Spleen (tissue), 7 donors: Measurements from ENCODE around the gene CACNA2D4.

ENCODE experiments used
- POLR2A ChIP-seq, 3 donors: fragments of 450-650 bp; IDR thresholded peaks; one replicate each; pipeline ENCODE4 v1.5.1; 2017; ENCODE audit warnings: antibody characterized with exemption in 3 of 3, mild to moderate bottlenecking in 1 of 3
- POLR2AphosphoS5 ChIP-seq, 3 donors: sonication (generic); formaldehyde crosslinking; IDR thresholded peaks; one replicate each; pipeline ENCODE4 v1.5.1; 2017; ENCODE audit warnings: antibody characterized with exemption in 3 of 3
- TF ChIP-seq, protein P1 (sequence below), 11 experiments: fragments of 200-600 bp in 7 of 11; fragments of 450-650 bp in 4 of 11; sonication (generic) in 4 of 11; IDR thresholded peaks in 8 of 11; conservative IDR thresholded peaks in 3 of 11; 1 replicate in 7 of 11; 2 replicates in 4 of 11; pipeline versions ENCODE4 v1.4.0 to v1.8.0; 2016 to 2021; ENCODE audit warnings: antibody characterized with exemption in 11 of 11, inconsistent platforms in 4 of 11, mild to moderate bottlenecking in 1 of 11
- donor health status: DM: no; HTN: no; CAD: no; lungs with moderate emphysema.
- donor health status: DM: no; HTN: no; CAD: no.
- donor health status: DM: no; HTN: no; CAD: no.

- TF ChIP-seq, protein P1, sequence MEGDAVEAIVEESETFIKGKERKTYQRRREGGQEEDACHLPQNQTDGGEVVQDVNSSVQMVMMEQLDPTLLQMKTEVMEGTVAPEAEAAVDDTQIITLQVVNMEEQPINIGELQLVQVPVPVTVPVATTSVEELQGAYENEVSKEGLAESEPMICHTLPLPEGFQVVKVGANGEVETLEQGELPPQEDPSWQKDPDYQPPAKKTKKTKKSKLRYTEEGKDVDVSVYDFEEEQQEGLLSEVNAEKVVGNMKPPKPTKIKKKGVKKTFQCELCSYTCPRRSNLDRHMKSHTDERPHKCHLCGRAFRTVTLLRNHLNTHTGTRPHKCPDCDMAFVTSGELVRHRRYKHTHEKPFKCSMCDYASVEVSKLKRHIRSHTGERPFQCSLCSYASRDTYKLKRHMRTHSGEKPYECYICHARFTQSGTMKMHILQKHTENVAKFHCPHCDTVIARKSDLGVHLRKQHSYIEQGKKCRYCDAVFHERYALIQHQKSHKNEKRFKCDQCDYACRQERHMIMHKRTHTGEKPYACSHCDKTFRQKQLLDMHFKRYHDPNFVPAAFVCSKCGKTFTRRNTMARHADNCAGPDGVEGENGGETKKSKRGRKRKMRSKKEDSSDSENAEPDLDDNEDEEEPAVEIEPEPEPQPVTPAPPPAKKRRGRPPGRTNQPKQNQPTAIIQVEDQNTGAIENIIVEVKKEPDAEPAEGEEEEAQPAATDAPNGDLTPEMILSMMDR (IDR thresholded peaks at IDR 0.05 in 8 of 11, conservative IDR thresholded peaks at IDR 0.05 in 3 of 11): no peak
- no peak for TF ChIP-seq POLR2AphosphoS5 (IDR thresholded peaks at IDR 0.05)
- no peak for TF ChIP-seq POLR2A (IDR thresholded peaks at IDR 0.05)
Measured at GRCh38 chr12:1904875-1905274, 13.6 kb downstream of the CACNA2D4 start.
